Activated gamma-delta T cell treated with anti-CD3 and anti-CD28 coated beads, Interleukin-2, amount 50 U/mL, for 16 hours (primary cell): ENCODE results near the gene SNX30.

Experiments
- DNase-seq: peaks from one replicate; pipeline ENCODE4 v3.0.0-alpha.2; 2020; ENCODE audit warnings: low read depth

SNX30 gene

GRCh38 chr9:112858625-112859147, 108.1 kb downstream of the SNX30 start:
- DNase-seq = no peak

GRCh38 chr9:112860451-112860850, 109.9 kb downstream of the SNX30 start:
- no peak for DNase-seq

GRCh38 chr9:112861155-112861554, 110.6 kb downstream of the SNX30 start:
- no peak for DNase-seq

- no peak for DNase-seq
These were observed 111.3 kb downstream of the SNX30 start for GRCh38 chr9:112861638-112862555.

- no peak for DNase-seq
These were observed 112.7 kb downstream of the SNX30 start for GRCh38 chr9:112863214-112863613.

GRCh38 chr9:112863746-112864145, 113.2 kb downstream of the SNX30 start:
- DNase-seq = no peak

- no peak for DNase-seq
These were observed 113.8 kb downstream of the SNX30 start for GRCh38 chr9:112864403-112864802.

GRCh38 chr9:112864982-112865381, 114.4 kb downstream of the SNX30 start:
- DNase-seq = no peak

- DNase-seq = no peak
These were observed 116.2 kb downstream of the SNX30 start for GRCh38 chr9:112866662-112867274.

GRCh38 chr9:112867275-112867991, 116.9 kb downstream of the SNX30 start:
- DNase-seq = no peak

GRCh38 chr9:112868461-112868860, 117.9 kb downstream of the SNX30 start:
- no peak for DNase-seq

GRCh38 chr9:112869041-112869529, 118.5 kb downstream of the SNX30 start:
- DNase-seq = no peak

GRCh38 chr9:112869917-112870316, 119.4 kb downstream of the SNX30 start:
- no peak for DNase-seq

GRCh38 chr9:112870556-112870955, 120.0 kb downstream of the SNX30 start:
- no peak for DNase-seq

- no peak for DNase-seq
These were observed 121.5 kb downstream of the SNX30 start for GRCh38 chr9:112872019-112872418.

GRCh38 chr9:112873773-112874405, 123.3 kb downstream of the SNX30 start:
- DNase-seq = no peak

- DNase-seq = no peak
These were observed 128.2 kb downstream of the SNX30 start for GRCh38 chr9:112878752-112879151.

GRCh38 chr9:112880650-112881049, 130.1 kb downstream of the SNX30 start:
- DNase-seq = no peak

GRCh38 chr9:112881331-112881730, 130.8 kb downstream of the SNX30 start:
- no peak for DNase-seq

- no peak for DNase-seq
These were observed 133.5 kb downstream of the SNX30 start for GRCh38 chr9:112884101-112884500.

- no peak for DNase-seq
These were observed 134.2 kb downstream of the SNX30 start for GRCh38 chr9:112884721-112885120.

GRCh38 chr9:112885324-112885723, 134.8 kb downstream of the SNX30 start:
- DNase-seq = no peak
